GM23248 (cell line): Measurements from ENCODE around the gene SERPINB13.

ENCODE experiments used
- EZH2 ChIP-seq: fragments of 200-600 bp; sonication (generic); IDR thresholded peaks from 2 replicates; pipeline ENCODE4 v1.6.1; 2018; ENCODE audit warnings: antibody characterized with exemption, mild to moderate bottlenecking; ENCODE audit not compliant: insufficient read depth, poor library complexity, severe bottlenecking
- EZH2phosphoT487 ChIP-seq: fragments of 200-600 bp; sonication (generic); IDR thresholded peaks from 2 replicates; pipeline ENCODE4 v1.6.1; 2018; ENCODE audit warnings: antibody characterized with exemption, moderate library complexity, mild to moderate bottlenecking, low read depth; ENCODE audit not compliant: insufficient read depth

GRCh38 chr18:63562284-63562683 is 24.9 kb upstream of the SERPINB13 start:
- TF ChIP-seq EZH2 (no peak), EZH2phosphoT487 (no peak)
